HCT116 (cell line): ENCODE data around the gene KIF5C. TPM values are rescaled to one million over a fixed set of nuclear protein-coding genes. Genes with fewer than 3 reads are reported as not detected.

Experiments
- ATAC-seq: fragments of 200-7000 bp; cut with Tn5 transposase; 2 replicates; pipeline ENCODE4 v1.9.1; 2020; ENCODE audit warnings: mild to moderate bottlenecking, moderate library complexity
- BruUV-seq: library from RNA; stranded (reverse); fragments of 400-500 nt; replicated peaks from 2 replicates; lab custom pipeline; 2021; lab: Mats Ljungman, UMichigan
- CTCF ChIA-PET: fragments of 300-600 bp; sonication (Branson Sonifier 250); formaldehyde crosslinking; loops from one replicate; lab custom pipeline; 2021; ENCODE audit warnings: antibody characterized with exemption; lab: Charles Lee
- POLR2A ChIA-PET: fragments of 300-600, 350-600 bp; sonication (Branson Sonifier 250); formaldehyde crosslinking; loops from one replicate; lab custom pipeline; 2021; ENCODE audit warnings: antibody characterized with exemption; lab: Charles Lee
- RAD21 ChIA-PET, 2 experiments: fragments of 300-600 bp; sonication (Branson Sonifier 250); formaldehyde crosslinking; loops; one replicate each; lab custom pipeline; 2023; ENCODE audit warnings: low total read pairs in 2 of 2; ENCODE audit not compliant: uncharacterized antibody in 2 of 2, unreplicated experiment in 2 of 2, low non-redundant PET in 1 of 2; lab: Charles Lee
- DNase-seq: peaks from one replicate; pipeline ENCODE4 v3.0.0-alpha.2; 2010; ENCODE audit warnings: low read depth, low spot score
- H2AFZ ChIP-seq: fragments of 200-600 bp; shearing (Covaris generic), sonication (generic); 2 replicates; pipeline ENCODE4 v1.6.1; 2017; ENCODE audit warnings: low read depth, mixed run types, mixed read lengths, antibody characterized with exemption, low read length; ENCODE audit not compliant: poor library complexity, severe bottlenecking
- H3K27ac ChIP-seq: 2 replicates; pipeline ENCODE4 v1.5.1; 2012; ENCODE audit warnings: low read depth, low read length
- H3K27me3 ChIP-seq: fragments of 200-600 bp; sonication (generic); 2 replicates; pipeline ENCODE4 v1.6.1; 2016; ENCODE audit warnings: mixed run types, low read length, mixed read lengths; ENCODE audit not compliant: insufficient read depth
- H3K36me3 ChIP-seq, 2 experiments: fragments of 200-500 bp in 1 of 2; fragments of 200-600 bp in 1 of 2; sonication (Bioruptor generic) in 1 of 2; sonication (generic) in 1 of 2; 2 replicates each; pipeline versions ENCODE4 v1.5.1 to v1.6.1; 2014 to 2016; ENCODE audit warnings: low read length in 2 of 2, inconsistent platforms in 1 of 2, mixed read lengths in 1 of 2, mixed run types in 1 of 2; ENCODE audit not compliant: insufficient read depth in 2 of 2, control insufficient read depth in 1 of 2
- H3K4me1 ChIP-seq, 2 experiments: fragments of 200-600 bp in 1 of 2; sonication (generic) in 1 of 2; 2 replicates each; pipeline versions ENCODE4 v1.5.1 to v1.6.1; 2012 to 2017; ENCODE audit warnings: low read length in 2 of 2, inconsistent platforms in 1 of 2, mild to moderate bottlenecking in 1 of 2, mixed read lengths in 1 of 2, mixed run types in 1 of 2, moderate library complexity in 1 of 2; ENCODE audit not compliant: insufficient read depth in 2 of 2, control insufficient read depth in 1 of 2
- H3K4me2 ChIP-seq: fragments of 200-600 bp; sonication (generic); 2 replicates; pipeline ENCODE4 v1.6.1; 2017; ENCODE audit warnings: mixed run types, low read length, mixed read lengths
- H3K4me3 ChIP-seq, 2 experiments: fragments of 200-600 bp in 1 of 2; sonication (generic) in 1 of 2; replicated peaks in 1 of 2; 2 replicates each; pipeline ENCODE4 v1.5.1; 2011 to 2016; ENCODE audit warnings: low read length in 2 of 2, control low read depth in 1 of 2, low read depth in 1 of 2, mild to moderate bottlenecking in 1 of 2, mixed read lengths in 1 of 2, mixed run types in 1 of 2
- H3K79me2 ChIP-seq: fragments of 200-600 bp; sonication (generic); 2 replicates; pipeline ENCODE4 v1.6.1; 2017; ENCODE audit warnings: mild to moderate bottlenecking, mixed run types, low read length, moderate library complexity, mixed read lengths; ENCODE audit not compliant: insufficient read depth
- H3K9ac ChIP-seq: fragments of 200-600 bp; sonication (generic); 2 replicates; pipeline ENCODE4 v1.6.1; 2016; ENCODE audit warnings: low read length, mixed read lengths
- H3K9me2 ChIP-seq: fragments of 200-600 bp; sonication (generic), shearing (Covaris generic); 2 replicates; pipeline ENCODE4 v1.6.1; 2017; ENCODE audit warnings: mixed run types, mild to moderate bottlenecking, moderate library complexity; ENCODE audit not compliant: insufficient read depth
- H3K9me3 ChIP-seq, 2 experiments: fragments of 200-500 bp in 1 of 2; fragments of 200-600 bp in 1 of 2; sonication (Bioruptor generic) in 1 of 2; sonication (generic) in 1 of 2; 2 replicates each; pipeline ENCODE4 v1.6.1; 2014 to 2017; ENCODE audit warnings: low read length in 2 of 2, mixed read lengths in 2 of 2, inconsistent platforms in 1 of 2, low read depth in 1 of 2, mild to moderate bottlenecking in 1 of 2, mixed run types in 1 of 2, moderate library complexity in 1 of 2; ENCODE audit not compliant: control insufficient read depth in 1 of 2, insufficient read depth in 1 of 2
- H4K20me1 ChIP-seq: fragments of 200-600 bp; sonication (generic), shearing (Covaris generic); 2 replicates; pipeline ENCODE4 v1.6.1; 2017; ENCODE audit warnings: mixed run types, mild to moderate bottlenecking, moderate library complexity; ENCODE audit not compliant: insufficient read depth
- CBX3 ChIP-seq: IDR thresholded peaks from 2 replicates; pipeline ENCODE4 v1.6.1; 2012; ENCODE audit warnings: low read depth
- EGR1 ChIP-seq: IDR thresholded peaks from 2 replicates; pipeline ENCODE4 v1.6.1; 2012; ENCODE audit warnings: low read depth
- ELF1 ChIP-seq: IDR thresholded peaks from 2 replicates; pipeline ENCODE4 v1.6.1; 2012; ENCODE audit warnings: low read depth, borderline replicate concordance
- EZH2phosphoT487 ChIP-seq: fragments of 200-600 bp; IDR thresholded peaks from 2 replicates; pipeline ENCODE4 v1.6.1; 2018; ENCODE audit warnings: antibody characterized with exemption, borderline replicate concordance
- FOSL1 ChIP-seq: IDR thresholded peaks from 2 replicates; pipeline ENCODE4 v1.6.1; 2012; ENCODE audit warnings: low read depth
- MAX ChIP-seq: IDR thresholded peaks from 2 replicates; pipeline ENCODE4 v1.6.1; 2012
- POLR2A ChIP-seq: IDR thresholded peaks from 2 replicates; pipeline ENCODE4 v1.7.0; 2011; ENCODE audit warnings: borderline replicate concordance; ENCODE audit not compliant: insufficient read depth, insufficient read length; ENCODE audit errors: extremely low read depth
- POLR2AphosphoS5 ChIP-seq: IDR thresholded peaks from 2 replicates; pipeline ENCODE4 v1.6.1; 2011; ENCODE audit warnings: mild to moderate bottlenecking, low read depth, low read length, moderate library complexity
- RAD21 ChIP-seq: IDR thresholded peaks from 2 replicates; pipeline ENCODE4 v1.6.1; 2012; ENCODE audit warnings: low read depth, mild to moderate bottlenecking
- REST ChIP-seq: IDR thresholded peaks from 2 replicates; pipeline ENCODE4 v1.6.1; 2012; ENCODE audit warnings: low read depth
- SIN3A ChIP-seq: IDR thresholded peaks from 2 replicates; pipeline ENCODE4 v1.6.1; 2012; ENCODE audit warnings: low read depth
- YY1 ChIP-seq: IDR thresholded peaks from 2 replicates; pipeline ENCODE4 v1.6.1; 2011; ENCODE audit warnings: low read length, low read depth, moderate library complexity, mild to moderate bottlenecking; ENCODE audit not compliant: insufficient replicate concordance; ENCODE audit errors: extremely low read depth
- ZFX ChIP-seq: fragments of 450-650 bp; IDR thresholded peaks from 2 replicates; pipeline ENCODE4 v1.6.1; 2017
- intact Hi-C: fragments of 100-400 bp; cut with micrococcal nuclease; formaldehyde crosslinking; loops from 2 replicates; pipeline ENCODE4 v1.10.0; 2022
- total RNA-seq: library from RNA; stranded (reverse); gene quantifications from one replicate; pipeline ENCODE4 v1.2.1, GENCODE V29; 2021; ENCODE audit not compliant: unreplicated experiment

Gene KIF5C
- total RNA-seq, 1 experiment from 2014 or later: 6.5 TPM

GRCh38 chr2:148882051-148882450 lies 7.0 kb downstream of the KIF5C start:
- H3K27me3 ChIP-seq: no peaks in the 10 kb centered on the region
- ATAC-seq: no peak
- H2AFZ ChIP-seq: no peak overlapping the region
- no peaks in the 10 kb centered on the region for H3K9me3 ChIP-seq
- no TSS peak for BruUV-seq
- H3K4me3 ChIP-seq: no peak overlapping the region
- intact Hi-C loops: no loop called here
- RAD21 ChIA-PET: no interaction called here
- TF ChIP-seq REST (no peak), EGR1 (no peak), EZH2phosphoT487 (no peak), FOSL1 (no peak), MAX (no peak), YY1 (no peak), SIN3A (no peak), CBX3 (no peak), POLR2AphosphoS5 (no peak), RAD21 (no peak), ELF1 (no peak), POLR2A (no peak), ZFX (no peak)
- POLR2A ChIA-PET: no interaction called here
- H4K20me1 ChIP-seq: no peaks in the 10 kb centered on the region
- no peaks in the 10 kb centered on the region for H3K4me1 ChIP-seq
- no peak for DNase-seq
- no peak overlapping the region for H3K4me2 ChIP-seq
- no peaks in the 10 kb centered on the region for H3K79me2 ChIP-seq
- H3K9me2 ChIP-seq: no peaks in the 10 kb centered on the region
- CTCF ChIA-PET: no interaction called here
- no peak overlapping the region for H3K9ac ChIP-seq
- no peaks in the 10 kb centered on the region for H3K36me3 ChIP-seq
- H3K27ac ChIP-seq: no peak overlapping the region
